ENCODE results near the gene UBXN7. TPM values are rescaled to one million over a fixed set of nuclear protein-coding genes. Genes with fewer than 3 reads are reported as not detected.

UBXN7 gene
- total RNA-seq, 1 experiment from 2014 or later: 67.0 TPM

DNA sequence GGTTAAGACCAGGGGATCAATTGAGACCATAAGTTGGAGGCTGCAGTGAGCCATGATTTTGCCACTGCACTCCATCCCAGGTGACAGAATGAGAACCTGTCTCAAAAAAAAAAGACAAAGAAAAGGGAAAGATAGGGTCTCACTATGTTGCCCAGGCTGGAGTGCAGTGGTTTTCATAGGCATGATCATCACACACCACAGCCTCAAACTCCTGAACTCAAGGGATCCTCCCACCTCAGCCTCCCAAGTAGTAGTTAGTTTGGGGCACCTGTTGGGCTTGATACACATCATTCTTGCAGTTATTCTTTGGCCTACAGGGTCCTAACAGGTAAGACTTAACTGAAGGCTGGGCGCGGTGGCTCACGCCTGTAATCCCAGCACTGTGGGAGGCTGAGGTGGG, 42.1 kb downstream of the UBXN7 start:
- Histone ChIP-seq H3K9me3 (ENCODE audit: control insufficient read depth in 1 of 2, insufficient read depth in 1 of 2, low read depth in 1 of 2, low read length in 2 of 2) (no peaks in the 10 kb centered on the region), H3K9me2 (ENCODE audit: insufficient read depth) (no peaks in the 10 kb centered on the region), H3K9ac (ENCODE audit: low read length) (no peak overlapping the region), H3K27me3 (ENCODE audit: insufficient read depth, low read length) (no peaks in the 10 kb centered on the region), H3K4me2 (ENCODE audit: low read length) (no peak overlapping the region), H4K20me1 (ENCODE audit: insufficient read depth) (no peaks in the 10 kb centered on the region), H3K4me3 (replicated peaks in 1 of 2; ENCODE audit: low read depth in 1 of 2, low read length in 2 of 2) (no peak overlapping the region), H3K36me3 (ENCODE audit: control insufficient read depth in 1 of 2, insufficient read depth in 2 of 2, low read length in 2 of 2) (peaks cover 9 to 10% of the 10 kb centered on the region in 2 experiments; a peak in 3 of 4 replicates), H2AFZ (ENCODE audit: low read depth, low read length, poor library complexity, severe bottlenecking) (no peak overlapping the region), H3K27ac (ENCODE audit: low read depth, low read length) (no peak overlapping the region), H3K79me2 (ENCODE audit: insufficient read depth, low read length) (peaks cover 3% of the 10 kb centered on the region), H3K4me1 (ENCODE audit: control insufficient read depth in 1 of 2, insufficient read depth in 2 of 2, low read length in 2 of 2) (no peaks in the 10 kb centered on the region)
- TF ChIP-seq EGR1 (IDR thresholded peaks at IDR 0.05; ENCODE audit: low read depth) (no peak), POLR2A (IDR thresholded peaks at IDR 0.05; ENCODE audit: borderline replicate concordance, extremely low read depth, insufficient read depth, insufficient read length) (no peak), ZFX (IDR thresholded peaks at IDR 0.05) (no peak), EZH2phosphoT487 (IDR thresholded peaks at IDR 0.05; ENCODE audit: borderline replicate concordance) (no peak), CTCF (IDR thresholded peaks at IDR 0.05 in 2 of 3, conservative IDR thresholded peaks at IDR 0.05 in 1 of 3; ENCODE audit: borderline replicate concordance in 1 of 3, insufficient read depth in 1 of 3, low read depth in 2 of 3, low read length in 2 of 3) (no peak), CBX3 (IDR thresholded peaks at IDR 0.05; ENCODE audit: low read depth) (no peak), RAD21 (IDR thresholded peaks at IDR 0.05; ENCODE audit: low read depth) (no peak), SIN3A (IDR thresholded peaks at IDR 0.05; ENCODE audit: low read depth) (no peak), FOSL1 (IDR thresholded peaks at IDR 0.05; ENCODE audit: low read depth) (no peak), YY1 (IDR thresholded peaks at IDR 0.05; ENCODE audit: extremely low read depth, insufficient replicate concordance, low read depth, low read length) (no peak), ELF1 (IDR thresholded peaks at IDR 0.05; ENCODE audit: borderline replicate concordance, low read depth) (no peak)
- no TSS peak for BruUV-seq (replicated peaks)
- POLR2A ChIA-PET: no interaction called here
- ATAC-seq (no peak), DNase-seq (ENCODE audit: low read depth, low spot score) (no peak)
- CTCF ChIA-PET: no interaction called here
- RAD21 ChIA-PET (ENCODE audit: low non-redundant PET in 1 of 2, low total read pairs in 2 of 2, uncharacterized antibody in 2 of 2, unreplicated experiment in 2 of 2): no interaction called here
- intact Hi-C loops (cut with micrococcal nuclease): no loop called here
